WTC11 (cell line): ENCODE measurements around the gene CSNK2A1.

Source experiments
- CREB1 ChIP-seq: sonication (generic); formaldehyde crosslinking; IDR thresholded peaks from 2 replicates; pipeline ENCODE4 v1.8.0; 2023; ENCODE audit warnings: mild to moderate bottlenecking, missing genetic modification reagents
- CTCF ChIP-seq: fragments of 200-600 bp; IDR thresholded peaks from 2 replicates; pipeline ENCODE4 v1.8.0; 2022; ENCODE audit warnings: antibody characterized with exemption
- MAX ChIP-seq: sonication (generic); formaldehyde crosslinking; IDR thresholded peaks from 2 replicates; pipeline ENCODE4 v1.8.0; 2022; ENCODE audit warnings: mild to moderate bottlenecking, missing genetic modification reagents
- PRDM15 ChIP-seq: sonication (generic); formaldehyde crosslinking; IDR thresholded peaks from 2 replicates; pipeline ENCODE4 v1.8.0; 2022; ENCODE audit warnings: missing genetic modification reagents
- ZNF121 ChIP-seq: sonication (generic); formaldehyde crosslinking; IDR thresholded peaks from 2 replicates; pipeline ENCODE4 v1.8.0; 2023; ENCODE audit warnings: missing genetic modification reagents

GRCh38 chr20:427401-427800 is 116.2 kb downstream of the CSNK2A1 start:
- no peak for TF ChIP-seq CREB1 (CRISPR knock-in tag)
- no peak for TF ChIP-seq CTCF
- no peak for TF ChIP-seq PRDM15 (CRISPR knock-in tag)
- TF ChIP-seq ZNF121 (CRISPR knock-in tag) = no peak
- no peak for TF ChIP-seq MAX (CRISPR knock-in tag)
